Measurements from ENCODE around the gene CES4A.
A peak's percentile ranks its signal among the peaks of the same experiment; 100 is the strongest.
"Not testable (repeated sequence)": the region's sequence is repeated elsewhere in the genome, so short reads cannot be mapped to it uniquely, and the experiment has no call there.

CES4A gene

DNA sequence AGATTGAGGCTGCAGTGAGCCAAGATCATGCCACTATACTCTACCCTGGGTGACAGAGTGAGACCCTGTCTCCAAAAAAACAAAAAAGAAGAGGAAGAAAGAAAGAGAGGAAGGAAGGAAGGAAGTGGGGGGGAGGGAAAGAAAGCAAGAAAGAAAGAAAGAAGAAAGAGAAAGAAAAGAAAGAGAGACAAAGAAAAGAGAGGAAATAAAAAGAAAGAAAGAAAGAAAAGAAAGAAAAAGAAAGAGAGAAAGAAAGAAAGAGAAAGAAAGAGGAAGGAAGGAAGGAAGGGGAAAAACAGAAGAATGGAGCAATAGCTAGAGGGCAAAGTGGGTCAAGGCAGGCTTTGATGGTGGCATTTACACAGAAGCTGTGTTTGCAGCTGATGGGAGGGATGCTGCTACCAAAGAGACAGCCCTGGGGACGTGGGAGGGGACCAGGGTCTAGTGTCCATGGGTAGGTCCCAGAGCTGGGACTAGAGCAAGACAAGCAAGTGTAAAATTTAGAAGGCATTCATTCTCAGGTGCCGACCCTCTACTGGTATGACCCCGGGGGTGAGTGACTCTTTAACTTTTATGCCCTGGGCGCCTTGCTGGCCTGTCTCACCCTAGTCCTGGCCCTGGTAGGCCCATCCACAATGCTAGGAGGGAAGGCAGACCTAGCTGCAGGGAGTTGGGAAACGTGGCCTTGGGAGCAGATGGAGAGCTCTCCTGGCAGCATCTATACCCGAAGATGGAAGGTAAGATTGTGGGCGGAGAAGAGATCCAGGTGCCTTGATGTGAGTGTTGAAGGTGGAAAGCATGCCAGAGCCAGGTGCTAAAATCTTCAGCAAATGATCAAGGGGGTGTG lies 29.3 kb upstream of the CES4A start:
- DNase-seq: no peak

DNA sequence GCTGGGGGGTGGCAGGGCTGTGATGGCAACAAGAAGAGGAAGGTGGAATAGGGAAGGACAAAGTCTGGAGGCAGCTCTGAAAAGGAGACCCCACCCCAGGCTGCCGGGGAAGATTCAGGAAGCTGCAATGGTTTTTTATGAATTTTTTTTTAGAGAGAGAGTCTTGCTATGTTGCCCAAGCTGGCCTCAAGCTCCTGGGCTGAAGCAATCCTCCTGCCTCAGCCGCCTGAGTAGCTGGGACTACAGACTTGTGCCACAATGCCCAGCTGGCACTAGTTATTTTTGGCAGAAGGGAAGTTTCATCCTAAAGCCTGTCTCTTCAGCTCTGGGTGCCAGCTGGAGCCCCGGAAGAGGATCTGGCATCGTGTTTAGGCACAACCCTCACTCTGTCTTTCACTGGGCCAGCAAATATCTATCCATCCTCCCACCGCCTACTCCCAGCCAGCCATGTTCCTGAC lies 28.7 kb upstream of the CES4A start:
- no peak for DNase-seq

DNA sequence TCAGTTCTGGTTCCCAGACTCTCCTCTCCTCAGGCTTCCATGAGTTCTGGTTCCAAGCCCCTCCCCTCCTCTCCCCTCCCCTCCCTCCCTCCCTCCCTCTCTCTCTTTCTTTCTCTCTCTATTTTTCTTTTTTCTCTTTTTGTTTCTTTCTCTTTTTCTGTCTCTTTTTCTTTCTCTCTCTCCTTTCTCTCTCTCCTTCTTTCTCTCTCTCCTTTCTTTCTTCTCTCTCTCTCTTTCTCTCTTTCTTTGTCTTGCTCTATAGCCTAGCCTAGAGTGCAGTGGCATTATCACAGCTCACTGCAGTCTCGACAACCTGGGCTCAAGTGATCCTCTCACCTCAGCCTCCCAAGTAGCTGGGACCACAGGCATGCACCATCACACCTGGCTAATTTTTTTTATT lies 28.1 kb upstream of the CES4A start:
- DNase-seq: no peak

DNA sequence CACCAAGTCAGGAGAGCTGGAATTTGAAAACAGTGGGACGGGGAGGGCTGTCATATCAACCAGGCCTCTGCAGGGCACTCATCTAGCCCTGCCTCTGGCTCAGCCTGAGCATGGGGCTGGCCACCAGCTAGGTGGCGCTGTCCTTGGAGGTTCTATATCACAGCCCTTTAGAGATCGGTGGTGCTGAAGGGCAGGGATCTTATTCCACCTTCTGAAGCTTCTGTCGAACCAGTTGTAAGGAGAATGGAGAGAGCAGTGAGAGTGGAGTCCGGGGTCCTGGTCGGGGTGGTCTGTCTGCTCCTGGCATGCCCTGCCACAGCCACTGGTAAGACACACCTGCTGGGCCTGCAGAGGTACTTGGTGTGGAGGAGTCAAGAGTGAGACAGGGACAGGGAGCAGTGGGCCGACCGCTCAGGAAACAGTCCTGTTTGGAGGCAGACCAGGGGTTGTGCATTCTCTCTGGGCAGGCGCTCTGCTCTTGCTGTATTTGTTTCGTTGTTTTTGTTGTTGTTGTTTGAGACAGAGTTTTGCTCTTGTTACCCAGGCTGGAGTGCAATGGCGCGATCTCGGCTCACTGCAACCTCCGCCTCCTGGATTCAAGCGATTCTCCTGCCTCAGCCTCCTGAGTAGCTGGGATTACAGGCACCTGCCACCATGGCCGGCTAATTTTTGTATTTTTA lies 27.2 kb upstream of the CES4A start, which contains the start of gene CES3:
CES3 (plus strand) TSS at position 202 of the 680 bp plus-strand sequence; CDS start at position 244, 42 bp downstream.
- DNase-seq: peak; percentile 49 to 54

DNA sequence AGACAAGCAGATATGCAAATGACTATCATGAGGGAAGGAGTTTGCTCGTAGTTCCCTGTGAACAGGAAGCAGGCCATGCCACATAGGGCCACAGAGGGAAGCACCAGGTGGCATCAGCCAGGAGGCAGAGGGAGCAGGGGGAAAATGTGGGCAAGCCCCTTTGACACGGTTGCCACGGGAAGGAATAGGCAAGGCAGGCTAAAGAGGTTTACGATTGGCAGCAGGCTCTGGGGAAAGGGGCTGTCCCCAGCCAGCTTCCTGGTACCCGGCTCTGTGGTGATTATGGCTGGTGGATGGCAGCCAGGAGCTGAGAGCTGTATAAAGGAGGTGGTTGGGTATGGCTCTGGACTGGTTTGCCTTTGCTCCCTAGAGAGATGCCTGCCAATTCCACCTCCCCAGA lies 26.5 kb upstream of the CES4A start:
- no peak for DNase-seq

DNA sequence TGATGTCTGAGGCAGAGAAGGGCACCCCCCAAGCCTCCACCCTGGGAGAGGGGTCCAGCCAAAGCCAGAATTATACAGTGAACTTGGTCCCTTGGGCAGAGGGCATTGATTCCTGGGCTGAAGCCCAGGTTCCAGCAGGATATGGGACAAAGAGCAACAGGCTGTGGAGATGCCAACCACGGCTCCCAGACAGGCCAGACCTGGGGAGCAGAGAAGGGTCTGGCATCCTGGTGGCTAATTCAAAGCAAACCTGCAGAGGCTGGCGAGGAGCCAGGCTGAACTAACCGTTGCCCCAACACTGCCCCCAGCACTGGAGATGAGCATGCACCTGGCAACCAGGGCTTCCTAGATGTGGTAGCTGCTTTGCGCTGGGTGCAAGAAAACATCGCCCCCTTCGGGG lies 24.3 kb upstream of the CES4A start:
- DNase-seq: no peak

DNA sequence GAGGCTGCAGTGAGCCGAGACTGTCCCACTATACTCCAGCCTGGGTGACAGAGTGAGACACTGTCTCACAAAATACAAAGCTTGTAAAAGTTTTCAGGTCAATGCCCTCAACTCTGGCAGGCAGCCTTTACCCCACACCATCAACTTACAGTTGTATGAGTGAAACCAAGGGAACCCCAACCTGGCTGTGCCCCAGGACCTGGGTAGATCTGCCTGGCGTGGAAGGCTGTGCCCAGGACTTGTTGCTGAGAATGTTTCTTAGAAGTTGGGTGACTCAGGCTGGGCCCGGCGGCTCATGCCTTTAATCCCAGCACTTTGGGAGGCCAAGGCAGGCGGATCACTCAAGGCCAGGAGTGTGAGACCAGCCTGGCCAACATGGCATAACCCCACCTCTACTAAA lies 19.5 kb upstream of the CES4A start:
- no peak for DNase-seq

DNA sequence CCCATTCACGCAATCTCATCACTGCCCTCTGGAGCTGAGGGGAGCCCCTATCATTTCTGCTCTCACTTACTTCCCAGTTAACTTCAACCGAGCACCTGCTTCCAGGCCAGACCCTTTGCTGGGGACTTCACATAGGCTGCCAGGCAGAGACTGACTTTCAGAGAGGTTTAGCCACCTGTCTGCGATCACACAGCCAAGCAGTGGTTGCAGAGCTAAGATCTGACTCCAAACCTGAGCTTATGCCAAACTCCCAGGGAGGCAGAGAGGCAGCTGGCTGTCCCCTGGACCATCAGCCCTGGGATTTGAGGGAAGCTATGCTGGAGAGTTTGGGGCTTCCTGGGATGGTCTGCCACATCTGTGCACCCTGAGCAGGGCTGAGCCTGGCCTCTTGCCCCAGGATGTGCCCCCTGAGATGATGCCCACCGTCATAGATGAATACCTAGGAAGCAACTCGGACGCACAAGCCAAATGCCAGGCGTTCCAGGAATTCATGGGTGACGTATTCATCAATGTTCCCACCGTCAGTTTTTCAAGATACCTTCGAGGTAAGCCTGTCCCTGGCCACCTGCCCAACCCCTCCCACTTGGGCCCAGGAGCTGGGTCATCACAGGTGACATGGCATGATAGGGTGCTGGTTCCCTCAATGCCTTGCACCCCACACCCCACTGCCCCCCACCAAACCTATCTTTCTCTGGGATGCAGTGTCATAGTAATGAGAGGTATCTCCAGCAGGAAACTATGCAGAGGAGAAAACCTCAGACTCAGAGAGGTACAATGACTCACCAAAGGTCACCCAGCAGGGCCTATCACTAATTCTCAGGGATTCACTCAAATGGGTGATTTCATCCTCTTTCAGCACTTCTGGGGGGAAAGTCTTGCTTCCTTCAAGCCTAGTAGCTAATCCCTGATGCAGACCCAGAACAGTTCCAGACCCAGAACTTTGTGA lies 17.3 kb upstream of the CES4A start:
- no peak for DNase-seq

DNA sequence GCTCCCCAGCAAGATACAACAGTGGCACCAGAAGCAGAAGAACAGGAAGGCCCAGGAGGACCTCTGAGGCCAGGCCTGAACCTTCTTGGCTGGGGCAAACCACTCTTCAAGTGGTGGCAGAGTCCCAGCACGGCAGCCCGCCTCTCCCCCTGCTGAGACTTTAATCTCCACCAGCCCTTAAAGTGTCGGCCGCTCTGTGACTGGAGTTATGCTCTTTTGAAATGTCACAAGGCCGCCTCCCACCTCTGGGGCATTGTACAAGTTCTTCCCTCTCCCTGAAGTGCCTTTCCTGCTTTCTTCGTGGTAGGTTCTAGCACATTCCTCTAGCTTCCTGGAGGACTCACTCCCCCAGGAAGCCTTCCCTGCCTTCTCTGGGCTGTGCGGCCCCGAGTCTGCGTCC lies 15.4 kb upstream of the CES4A start:
- no peak for DNase-seq

DNA sequence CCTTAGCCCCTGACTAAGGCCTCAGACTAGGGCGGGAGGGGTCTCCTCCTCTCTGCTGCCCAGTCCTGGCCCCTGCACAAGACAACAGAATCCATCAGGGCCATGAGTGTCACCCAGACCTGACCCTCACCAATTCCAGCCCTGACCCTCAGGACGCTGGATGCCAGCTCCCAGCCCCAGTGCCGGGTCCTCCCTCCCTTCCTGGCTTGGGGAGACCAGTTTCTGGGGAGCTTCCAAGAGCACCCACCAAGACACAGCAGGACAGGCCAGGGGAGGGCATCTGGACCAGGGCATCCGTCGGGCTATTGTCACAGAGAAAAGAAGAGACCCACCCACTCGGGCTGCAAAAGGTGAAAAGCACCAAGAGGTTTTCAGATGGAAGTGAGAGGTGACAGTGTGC lies 14.7 kb upstream of the CES4A start:
- no peak for DNase-seq

DNA sequence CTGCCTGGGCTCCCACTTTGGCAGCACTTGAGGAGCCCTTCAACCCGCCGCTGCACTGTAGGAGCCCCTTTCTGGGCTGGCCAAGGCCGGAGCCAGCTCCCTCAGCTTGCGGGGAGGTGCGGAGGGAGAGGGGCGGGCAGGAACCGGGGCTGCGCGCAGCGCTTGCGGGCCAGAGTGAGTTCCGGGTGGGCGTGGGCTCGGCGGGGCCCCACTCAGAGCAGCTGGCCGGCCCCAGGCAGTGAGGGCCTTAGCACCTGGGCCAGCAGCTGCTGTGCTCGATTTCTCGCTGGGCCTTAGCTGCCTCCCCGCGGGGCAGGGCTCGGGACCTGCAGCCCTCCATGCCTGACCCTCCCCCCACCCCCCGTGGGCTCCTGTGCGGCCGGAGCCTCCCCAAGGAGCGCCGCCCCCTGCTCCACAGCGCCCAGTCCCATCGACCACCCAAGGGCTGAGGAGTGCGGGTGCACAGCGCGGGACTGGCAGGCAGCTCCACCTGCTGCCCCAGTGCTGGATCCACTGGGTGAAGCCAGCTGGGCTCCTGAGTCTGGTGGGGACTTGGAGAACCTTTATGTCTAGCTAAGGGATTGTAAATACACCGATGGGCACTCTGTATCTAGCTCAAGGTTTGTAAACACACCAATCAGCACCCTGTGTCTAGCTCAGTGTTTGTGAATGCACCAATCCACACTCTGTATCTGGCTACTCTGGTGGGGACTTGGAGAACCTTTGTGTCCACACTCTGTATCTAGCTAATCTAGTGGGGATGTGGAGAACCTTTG lies 14.0 kb upstream of the CES4A start:
- not testable (repeated sequence) for DNase-seq

DNA sequence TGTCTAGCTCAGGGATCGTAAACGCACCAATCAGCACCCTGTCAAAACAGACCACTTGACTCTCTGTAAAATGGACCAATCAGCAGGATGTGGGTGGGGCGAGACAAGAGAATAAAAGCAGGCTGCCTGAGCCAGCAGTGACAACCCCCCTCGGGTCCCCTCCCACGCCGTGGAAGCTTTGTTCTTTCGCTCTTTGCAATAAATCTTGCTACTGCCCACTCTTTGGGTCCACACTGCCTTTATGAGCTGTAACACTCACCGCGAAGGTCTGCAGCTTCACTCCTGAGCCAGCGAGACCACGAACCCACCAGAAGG lies 13.5 kb upstream of the CES4A start:
- DNase-seq: peak; percentile 37 to 39

DNA sequence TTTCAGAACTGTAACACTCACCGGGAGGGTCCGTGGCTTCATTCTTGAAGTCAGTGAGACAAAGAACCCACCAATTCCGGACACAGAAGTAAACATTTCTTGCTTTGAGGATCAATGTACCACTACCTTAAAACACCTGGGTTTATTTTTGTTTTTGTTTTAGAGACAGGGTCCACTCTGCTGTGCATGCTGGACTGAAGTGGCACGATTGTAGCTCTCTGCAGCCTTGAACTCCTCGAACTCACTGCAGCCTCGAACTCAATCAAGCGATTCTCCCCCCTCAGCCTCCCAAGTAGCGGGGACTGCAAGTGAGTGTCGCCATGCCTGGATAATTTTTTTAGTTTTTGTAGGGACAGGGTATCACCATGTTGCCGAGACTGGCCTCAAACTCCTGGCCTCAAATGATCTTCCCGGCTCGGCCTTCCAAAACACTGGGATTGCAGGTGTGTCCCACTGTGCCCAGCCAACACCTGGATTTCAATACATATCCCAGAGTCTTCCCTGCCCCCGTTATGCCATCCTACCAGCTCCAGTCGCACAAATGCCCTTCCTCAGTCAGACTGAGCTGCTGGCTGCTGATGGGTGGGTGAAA lies 13.0 kb upstream of the CES4A start:
- DNase-seq: no peak

DNA sequence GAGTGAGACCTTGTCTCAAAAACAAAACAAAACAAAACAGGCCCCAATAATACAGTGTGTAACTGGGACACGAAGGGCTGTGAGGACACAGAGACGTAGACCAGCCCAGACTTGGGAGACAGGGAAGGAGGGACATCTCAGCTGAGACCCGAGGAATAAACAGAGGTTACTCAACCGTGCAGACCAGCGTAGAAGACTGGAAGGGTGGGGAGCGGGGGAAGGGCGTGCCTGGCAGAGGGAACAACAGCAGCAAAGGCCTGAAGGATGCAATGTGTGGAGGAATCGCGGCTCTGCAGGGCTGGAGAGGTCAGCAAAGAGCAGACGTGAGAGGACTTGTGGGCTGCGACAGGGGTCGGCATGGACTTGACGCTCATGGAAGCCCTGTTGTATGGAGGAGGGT lies 11.6 kb upstream of the CES4A start:
- DNase-seq: no peak

DNA sequence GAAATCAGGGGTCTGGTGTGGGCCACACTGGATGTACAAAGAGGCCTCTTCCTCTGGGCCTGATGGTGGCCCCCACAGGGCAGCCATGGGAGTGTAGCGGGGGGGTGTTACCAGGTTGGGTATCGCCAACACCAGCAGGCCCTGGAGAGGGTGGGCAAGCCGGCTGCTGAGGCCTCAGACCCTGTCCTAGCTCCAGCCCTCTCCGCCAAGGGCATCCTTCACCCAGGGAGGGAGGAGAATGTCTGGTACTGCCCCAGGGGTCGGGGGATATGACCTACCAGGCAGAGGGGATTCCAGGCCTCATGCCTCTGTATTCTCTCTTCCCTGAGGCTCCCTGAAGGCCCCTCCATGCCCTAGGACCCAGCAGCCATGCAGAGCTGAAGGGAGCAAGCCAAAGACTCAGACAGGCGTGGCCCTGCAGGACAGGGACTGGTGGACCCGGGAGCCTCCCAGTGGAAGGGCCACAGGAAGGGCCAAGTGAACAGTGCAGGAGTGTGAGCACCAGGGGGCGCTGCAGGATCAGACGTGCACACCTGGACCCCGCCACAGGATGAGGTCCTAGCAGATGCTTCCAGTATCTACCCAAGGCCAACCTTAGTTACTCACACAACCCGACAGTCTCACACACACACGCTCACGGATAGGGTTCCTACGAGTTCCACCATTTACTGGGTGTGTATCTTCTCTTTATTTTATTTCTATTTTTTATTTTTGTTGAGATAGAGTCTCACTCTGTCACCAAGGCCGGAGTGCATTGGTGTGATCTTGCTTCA lies 10.9 kb upstream of the CES4A start:
- DNase-seq: peak; percentile 89 to 92

DNA sequence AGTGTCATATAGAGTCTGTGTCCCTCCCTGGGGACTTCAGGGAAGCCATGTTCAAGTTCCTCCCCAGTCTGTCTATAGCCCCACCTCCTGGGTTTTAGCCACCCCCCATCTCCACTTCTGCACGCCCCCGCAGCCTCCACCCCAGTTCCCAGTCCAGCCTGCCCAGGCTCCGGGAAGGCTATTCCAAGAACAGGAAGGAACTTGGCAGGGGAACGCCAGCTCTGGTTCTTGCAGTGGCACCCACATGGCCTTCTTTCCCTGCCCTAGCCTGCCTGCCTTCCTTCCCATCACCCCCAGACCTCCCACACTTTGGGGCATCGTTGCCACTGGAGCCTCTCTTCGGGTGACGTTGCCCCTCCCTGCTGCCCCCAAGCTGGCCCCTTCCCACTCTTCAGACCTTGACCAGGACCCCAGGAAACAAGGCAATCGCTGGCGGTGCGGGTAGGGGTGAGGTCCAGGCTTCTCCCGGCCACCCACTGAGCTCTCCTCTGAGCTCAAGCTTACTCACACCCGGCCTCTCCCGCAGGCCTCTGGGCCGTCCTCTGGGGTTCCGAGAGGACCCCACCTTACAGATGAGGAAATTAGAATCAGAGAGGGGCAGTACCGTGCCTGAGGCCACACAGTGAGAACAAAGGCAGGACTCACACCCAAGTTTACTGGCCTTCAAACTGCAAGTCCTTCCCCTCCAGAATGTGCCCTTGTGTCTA lies 9.2 kb upstream of the CES4A start:
- DNase-seq: no peak

DNA sequence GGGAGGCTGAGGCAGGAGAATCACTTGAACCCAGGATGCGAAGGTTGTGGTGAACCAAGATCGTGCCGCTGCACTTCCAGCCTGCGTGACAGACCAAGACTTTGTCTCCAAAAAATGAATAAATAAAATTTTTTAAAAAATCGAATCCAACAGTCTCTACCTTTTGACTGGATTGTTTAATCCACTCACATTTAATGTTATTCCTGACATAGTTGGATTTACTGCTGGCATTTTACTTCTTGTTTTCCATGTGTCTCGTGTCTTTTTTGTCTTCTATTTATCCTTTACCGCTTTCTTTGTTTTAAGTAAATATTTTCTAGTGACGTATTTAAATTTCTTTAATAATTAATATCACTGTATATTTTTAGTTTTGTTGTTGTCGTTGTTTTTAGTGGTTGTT lies 5.4 kb upstream of the CES4A start:
- no peak for DNase-seq

DNA sequence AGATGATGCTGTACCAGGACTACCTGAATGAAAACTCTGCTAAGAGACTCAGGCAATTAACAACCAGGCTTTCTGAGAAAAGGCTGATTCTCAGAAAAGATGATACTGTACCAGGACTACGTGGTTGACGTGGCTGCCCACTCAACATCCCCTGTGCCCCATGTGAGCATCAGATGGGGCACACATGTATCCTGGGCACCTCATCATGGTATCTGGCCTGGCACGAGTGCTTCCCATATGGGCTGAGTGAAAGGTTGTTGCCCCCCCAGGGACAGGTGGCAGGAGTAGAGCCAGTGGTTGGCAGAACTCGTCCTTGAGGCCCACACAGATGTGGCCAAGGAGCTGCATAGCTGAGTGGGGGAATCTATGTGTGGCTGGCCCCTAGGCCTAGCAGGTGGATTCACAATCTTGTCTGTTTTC lies 3.5 kb upstream of the CES4A start:
- DNase-seq: peak; percentile 56 to 68

DNA sequence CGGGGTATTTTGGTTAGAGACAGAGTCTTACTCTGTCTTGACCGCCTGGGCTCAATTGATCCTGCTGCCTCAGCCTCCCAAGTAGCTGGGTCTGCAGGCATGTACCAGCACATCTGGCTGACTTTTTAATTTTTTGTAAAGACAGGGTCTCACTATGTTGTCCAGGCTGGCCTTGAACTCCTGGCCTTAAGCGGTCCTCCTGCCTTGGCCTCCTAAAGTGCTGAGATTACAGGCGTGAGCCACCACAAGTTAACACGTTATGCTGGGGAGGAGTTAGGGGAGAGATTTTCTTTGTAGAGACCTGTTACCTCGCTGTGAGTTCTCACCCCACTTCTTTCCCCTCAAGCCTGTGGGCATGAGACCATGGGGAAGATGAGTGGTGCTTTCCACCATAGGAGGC lies 1.8 kb upstream of the CES4A start:
- no peak for DNase-seq

DNA sequence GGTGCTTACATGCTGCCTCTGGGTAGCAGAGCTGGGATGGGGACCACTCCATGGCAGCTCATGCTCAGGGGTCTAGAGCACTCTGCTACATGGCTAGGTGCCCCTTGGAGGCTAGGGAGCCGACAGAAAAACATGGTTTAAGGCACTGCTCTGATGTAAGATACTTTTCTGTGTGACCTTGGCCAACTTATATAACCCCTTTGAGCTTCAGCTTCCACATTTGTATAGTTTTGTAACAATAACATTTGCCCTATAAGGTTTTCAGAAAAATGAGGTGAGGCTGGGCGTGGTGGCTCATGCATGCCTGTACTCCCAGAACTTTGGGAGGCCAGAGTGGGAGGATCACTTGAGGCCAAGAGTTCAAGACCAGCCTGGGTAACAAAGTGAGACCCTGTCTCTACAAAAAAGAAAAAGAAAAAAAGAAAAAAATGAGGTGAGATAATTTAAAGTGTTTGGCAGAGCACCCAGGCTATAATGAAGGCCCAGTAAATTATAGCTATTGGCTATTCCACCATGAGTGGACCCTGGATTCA lies 3.2 kb downstream of the CES4A start:
- DNase-seq: no peak
